NB4 (cell line): ENCODE measurements around the gene SLC39A6.

Experiments
- CTCF ChIP-seq: IDR thresholded peaks from one replicate; pipeline ENCODE4 v1.5.1; 2012; ENCODE audit warnings: low read depth, low read length
- POLR2A ChIP-seq: IDR thresholded peaks from 2 replicates; pipeline ENCODE4 v1.6.1; 2011; ENCODE audit warnings: mild to moderate bottlenecking; ENCODE audit not compliant: insufficient read length; ENCODE audit errors: extremely low read depth

- TF ChIP-seq POLR2A: no peak
- TF ChIP-seq CTCF: no peak
Observed at GRCh38 chr18:36074435-36074834, 54.7 kb downstream of the SLC39A6 start.
